Activated CD4-positive, alpha-beta T cell treated with anti-CD3 and anti-CD28 coated beads for 1 hour (primary cell): ENCODE data around the gene APOA1.

Experiments
- DNase-seq: peaks from one replicate; pipeline ENCODE4 v3.0.0-alpha.2; 2020

APOA1 gene

DNA sequence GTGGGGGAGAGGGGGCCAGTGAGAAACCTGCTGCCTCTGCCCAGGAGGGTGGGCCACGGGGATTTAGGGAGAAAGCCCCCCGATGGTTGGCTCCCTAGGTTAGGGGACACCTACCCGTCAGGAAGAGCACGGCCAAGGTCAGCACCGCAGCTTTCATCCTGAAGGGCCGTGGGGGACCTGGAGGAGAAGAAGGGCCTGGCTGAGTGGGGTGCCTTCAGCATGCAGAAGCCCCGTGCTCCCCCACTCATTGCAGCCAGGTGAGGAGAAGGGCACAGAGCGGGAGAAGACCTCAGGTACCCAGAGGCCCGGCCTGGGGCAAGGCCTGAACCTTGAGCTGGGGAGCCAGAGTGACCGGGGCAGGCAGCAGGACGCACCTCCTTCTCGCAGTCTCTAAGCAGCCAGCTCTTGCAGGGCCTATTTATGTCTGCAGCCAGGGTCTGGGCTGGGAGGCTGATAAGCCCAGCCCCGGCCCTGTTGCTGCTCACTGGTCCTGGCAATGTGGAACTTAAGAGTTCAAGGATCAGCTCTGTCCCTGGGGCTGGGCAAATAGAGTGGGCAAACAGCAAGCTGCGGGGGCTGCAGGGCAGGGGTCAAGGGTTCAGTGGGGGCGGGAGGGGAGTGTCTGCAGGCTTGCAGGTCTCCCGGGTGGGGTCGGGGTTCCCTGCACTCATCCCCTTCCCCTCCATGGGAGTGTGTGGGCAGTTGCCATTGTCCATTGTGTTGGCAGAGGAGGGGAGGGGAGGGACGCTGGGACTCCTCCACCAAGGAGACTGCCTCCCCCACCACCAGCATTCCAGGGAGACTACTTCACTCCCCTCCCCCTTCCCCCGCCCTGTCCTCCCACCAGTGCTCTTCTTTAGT lies at the start of gene APOA1:
Gene APOA1, minus strand, starts transcription at position 392 of the 861 bp plus-strand sequence. Its CDS starts 235 bp downstream, at position 157.
- DNase-seq = no peak

DNA sequence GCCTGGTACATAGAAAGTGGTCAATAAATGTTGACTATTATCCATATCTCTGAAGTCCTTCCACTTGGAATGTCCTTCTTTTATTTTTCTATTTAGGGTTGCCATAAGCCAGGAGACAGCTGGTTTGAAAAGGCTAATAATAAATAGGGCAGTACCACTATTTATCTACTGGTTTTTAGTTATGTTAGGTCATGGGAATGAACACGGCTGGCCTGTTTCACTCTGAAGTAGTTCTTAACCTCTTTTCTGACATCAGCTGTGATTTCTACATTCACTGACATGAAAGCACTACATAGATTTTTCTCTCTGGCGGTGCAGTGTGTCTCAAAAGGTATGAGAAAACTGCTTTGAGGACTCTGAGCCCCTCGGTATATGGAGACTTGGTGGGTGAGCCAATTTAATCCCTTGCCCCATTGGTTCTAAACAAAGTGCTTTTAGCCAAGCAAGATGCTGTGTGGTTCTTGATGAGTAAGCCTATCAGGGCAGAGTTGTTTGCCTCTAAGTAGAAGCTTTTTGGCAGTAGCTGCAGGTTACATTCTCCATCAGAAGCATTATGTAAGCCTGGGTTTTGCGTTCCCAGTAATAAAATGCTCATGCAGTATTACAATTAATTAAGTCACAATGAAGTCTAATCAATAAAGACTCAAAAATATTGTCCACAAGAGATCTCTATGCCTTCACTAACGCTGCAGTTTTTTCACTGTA lies 48.7 kb upstream of the APOA1 start:
- DNase-seq = no peak

DNA sequence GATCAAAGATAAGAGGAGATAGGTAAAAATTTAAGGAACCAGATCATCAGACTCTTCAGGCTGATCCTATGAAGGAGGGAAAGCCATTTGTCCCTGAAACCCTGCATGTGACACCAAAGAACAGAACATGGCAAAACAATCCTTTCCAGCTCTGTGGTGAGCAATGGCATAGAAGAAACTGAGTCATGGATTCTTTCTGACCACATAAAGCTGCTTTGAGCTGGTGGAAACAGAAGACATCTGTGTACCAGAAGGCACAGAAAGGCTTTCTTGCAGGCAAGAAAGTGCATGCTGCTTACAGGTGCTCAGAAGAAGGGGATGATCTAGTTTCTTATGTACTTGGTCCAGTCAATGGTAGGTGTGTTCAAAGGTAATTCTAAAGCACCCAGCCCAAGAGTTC lies 45.0 kb upstream of the APOA1 start:
- DNase-seq = no peak

DNA sequence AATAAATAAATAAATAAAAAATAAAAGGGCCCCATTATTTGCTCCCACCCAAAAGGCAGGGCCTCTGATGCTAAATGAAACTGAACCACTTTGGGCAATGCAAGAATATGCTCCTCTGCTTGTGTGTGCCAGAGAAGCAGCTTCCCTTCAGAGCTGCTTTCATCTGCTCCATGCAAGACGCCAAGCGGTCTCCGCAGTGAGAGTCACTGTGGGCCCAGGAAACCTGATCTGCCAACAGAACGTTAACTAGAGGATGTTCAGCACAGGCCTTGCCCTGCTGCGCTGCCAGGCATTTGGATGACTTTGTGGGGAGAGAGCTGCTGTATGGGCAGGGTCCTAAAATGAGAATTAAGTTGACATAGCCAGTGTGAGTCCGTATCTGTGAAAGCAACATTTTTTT lies 43.7 kb upstream of the APOA1 start:
- DNase-seq = no peak

DNA sequence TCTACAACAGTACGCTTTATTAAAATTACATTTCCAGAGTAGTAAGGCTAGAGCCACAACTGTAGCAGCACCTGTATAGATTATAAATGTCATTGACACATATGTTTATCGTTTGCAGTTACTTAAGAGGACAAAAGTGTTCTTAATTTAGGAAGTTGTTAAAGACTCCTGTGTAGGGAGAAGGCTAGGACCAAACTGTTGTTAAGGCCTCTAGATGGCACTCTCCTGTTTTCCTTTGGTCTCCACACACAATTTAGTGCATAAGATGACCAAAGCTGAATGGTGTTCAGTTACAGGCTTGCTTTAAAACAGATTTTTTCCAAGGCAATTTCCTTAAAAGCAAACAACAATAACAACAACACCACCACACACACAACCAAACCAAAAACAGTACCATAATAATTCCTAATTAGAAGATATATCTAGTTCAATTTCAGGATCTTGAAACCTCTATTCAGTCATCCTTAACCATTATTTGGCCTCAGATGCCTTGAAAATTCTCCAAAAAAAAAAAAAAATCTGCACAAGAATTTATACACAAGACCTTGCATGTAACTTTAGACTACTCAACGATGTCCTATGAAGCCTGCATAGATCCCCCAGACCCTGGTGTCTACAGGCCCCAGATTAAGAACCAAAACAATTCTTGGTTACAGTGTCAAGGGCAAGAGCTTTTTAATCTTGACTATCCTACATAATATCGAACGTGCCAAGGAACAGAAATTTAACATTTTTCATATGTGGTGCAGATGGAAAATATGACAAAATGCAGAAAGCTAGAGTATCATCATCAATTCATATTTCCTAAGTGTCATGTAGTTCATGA lies 42.6 kb upstream of the APOA1 start:
- no peak for DNase-seq

DNA sequence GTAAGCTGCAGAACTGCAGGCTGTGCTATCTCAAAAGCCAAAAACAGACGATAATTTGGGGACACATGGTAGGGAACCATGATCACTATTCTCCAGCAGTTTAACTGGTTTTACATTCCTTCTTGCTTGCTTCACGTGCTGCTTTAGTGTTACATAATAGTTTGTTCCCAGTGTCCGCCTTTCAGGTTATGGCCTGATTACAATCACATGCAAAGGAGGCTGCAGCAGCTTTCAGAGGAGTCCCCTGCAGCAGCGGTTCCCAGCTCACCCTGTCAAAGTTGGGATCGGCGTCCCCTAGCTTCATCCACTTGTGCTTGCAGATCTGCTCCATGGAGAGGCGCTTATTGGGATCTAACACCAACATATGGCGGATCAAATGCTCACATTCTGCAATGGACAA lies 39.2 kb upstream of the APOA1 start:
- no peak for DNase-seq

DNA sequence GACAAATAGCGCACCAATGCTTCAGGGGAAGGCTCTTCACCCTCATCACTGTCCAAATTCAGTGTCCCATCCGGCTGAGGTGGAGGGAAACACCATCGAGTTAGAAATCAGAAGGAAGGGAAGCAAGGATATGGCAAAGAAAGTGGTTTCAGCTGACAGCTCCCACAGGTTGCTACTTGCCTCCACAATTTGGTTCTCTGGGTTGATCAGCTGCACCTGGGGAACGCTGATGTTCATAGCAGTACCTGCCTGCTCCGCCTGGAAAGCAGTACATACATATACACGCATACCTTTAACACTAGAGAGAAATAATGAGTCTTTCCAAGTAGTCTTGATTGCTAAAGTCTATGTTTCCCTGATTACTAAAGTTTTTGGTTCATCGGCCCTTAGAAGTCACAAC lies 37.8 kb upstream of the APOA1 start:
- DNase-seq = no peak

DNA sequence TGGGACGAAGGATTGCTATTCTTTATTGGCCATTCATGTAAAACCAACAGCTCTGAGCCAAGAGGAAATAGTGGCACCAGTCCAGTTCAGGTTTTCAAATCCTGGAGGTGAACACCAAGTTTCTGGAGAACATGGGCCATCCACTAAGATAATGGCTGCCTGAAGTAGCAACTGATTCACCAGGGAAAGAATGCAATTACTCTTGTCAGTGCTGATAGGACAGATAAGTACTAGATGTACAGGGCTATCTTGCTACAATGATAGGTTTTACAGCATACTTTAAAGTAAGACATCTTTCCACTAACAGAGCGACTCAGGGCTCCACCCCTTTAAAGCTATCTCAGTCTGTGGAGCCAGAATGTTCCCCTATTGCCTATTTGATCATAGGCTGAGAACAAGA lies 36.8 kb upstream of the APOA1 start:
- DNase-seq = no peak

DNA sequence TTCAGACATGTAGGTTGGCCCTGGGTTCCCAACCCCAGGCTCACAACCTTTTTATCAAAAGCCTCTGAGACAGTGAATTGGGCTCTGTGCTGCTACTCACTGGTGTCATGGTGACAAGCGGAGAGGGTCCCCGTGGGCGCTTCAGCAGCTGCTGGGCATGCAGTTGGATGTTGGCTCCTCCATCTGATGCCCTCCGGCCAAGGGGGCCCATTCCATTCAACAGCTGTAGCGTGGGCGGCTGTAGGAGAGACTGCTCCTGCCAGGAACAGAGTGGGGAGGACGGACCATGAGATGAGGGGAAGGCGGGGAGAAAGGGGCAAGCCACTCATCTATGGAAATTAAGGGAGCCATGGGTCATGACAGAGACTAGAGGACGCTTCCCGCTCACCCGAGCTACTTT lies 36.0 kb upstream of the APOA1 start:
- DNase-seq = no peak

DNA sequence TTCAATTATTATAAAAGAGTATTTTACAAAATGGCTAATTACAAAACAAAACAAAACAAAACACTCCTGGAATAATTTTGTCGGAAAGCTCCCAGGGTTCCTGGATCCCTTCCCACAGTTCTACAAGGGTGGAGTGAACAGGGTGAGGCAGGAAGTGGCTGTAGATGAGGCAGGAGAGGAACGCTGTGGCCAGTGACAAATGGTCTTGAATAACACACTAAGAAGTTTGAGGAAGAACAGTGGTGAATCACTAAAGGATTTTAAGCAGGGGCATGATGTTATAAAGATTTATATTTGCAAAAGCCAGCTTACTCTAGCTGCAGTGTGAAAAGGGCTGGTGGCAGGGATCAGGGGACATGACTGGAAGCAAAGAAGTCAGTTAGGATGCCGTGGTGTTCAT lies 33.8 kb upstream of the APOA1 start:
- no peak for DNase-seq

DNA sequence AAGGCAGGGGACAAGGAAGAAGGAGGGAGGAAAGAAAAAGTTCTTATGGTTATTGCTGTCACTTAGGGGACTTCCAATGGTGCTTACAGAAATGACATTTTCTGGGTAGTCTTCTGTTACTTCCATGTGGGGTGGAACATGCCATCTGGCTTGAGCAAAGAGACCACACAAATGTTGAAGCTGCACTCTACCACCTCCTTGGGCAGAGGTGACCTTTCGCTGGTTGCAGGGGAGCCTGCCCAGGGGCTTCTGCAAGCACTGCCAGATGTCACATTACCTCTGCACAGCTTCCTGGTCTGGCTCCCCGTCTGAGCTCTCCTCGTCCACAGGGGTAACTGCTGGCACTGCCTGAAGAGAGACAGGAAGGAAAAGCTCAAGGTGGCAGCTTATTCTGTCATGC lies 32.6 kb upstream of the APOA1 start:
- no peak for DNase-seq

DNA sequence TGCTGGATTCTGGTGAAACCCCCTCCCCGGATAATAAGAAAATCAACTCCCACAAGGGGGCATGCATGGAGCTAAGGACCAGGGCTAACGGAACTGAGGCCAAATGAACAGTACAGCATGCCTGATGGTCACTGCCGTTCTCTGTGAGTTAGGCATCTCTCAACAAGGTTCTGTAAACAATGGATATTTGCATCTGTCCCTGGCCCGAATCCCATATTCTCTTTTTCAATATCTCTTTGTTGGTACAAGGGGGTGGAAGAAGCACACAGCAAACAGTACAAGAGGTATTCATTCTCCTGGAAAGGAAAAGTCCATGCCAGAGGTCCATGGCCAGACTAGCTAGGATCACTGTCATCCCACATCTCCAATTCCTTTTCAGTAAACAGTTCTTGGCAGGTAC lies 32.2 kb upstream of the APOA1 start:
- DNase-seq = no peak

DNA sequence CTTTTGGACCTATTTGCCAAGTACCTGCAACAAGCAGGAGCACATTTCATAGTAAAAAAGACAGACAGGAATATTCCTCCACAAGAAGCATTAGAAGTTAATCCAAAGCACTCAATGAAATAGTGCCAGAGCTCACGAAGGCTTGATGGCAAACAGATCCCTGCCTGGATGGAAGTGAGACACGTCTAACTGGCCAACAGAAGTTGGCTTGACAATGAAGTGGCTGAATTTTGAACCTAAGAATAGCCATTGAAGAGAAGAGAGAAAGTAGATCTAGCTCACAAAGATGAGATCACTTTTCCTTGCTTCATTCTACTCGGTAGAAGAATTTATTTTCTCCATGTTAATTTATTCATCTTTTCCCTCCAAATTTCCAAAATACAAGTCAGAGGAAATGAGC lies 30.6 kb upstream of the APOA1 start:
- DNase-seq = no peak

DNA sequence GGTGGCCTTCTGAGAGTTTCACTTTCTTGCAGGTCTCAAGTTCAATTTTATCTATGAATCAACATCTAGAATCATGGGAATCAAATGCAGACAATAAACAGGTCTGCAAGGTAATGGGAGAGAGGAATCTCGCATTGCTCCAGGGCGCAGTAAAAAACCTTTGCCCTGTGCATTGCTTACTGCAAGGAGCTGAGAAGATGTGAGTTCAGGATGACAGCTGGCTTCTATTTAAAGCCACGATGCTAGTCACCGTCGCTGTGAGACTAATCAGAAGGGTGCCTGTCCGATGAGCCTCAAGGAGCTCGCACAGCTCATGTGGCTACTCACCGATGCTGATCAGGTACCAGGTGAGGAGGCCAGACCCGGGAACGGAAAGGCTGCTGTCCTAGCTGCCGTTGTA lies 30.2 kb upstream of the APOA1 start:
- DNase-seq = no peak

DNA sequence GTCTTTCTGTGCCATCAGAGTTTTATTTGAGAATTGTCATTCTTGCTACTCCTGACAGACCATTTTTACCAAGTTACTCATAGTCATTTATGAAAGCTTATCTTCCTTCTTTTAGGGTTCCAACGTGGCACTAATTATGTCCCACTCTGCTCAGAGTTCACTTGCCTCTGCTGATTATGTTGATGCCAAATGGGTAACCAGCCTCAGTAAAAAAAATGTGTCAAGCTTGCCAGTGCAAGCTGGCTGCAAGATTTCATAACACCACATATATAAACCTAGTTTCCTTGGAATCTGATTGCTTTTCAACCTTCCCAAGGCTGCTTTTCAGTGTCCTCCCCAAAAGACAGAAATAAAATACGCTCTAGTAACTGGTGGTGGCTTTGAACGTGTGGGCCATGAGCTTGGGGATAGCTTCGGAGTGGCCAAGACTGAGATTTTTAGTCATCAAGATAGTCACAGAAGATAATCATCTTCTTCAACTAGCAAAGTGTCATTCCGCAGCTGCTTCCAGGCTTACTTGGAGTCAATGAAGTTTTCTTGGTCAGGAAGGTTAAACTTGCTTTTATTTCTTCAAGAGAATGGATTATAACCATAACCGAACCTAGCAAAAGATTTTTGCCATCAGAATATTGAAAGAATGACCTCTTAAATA lies 29.5 kb upstream of the APOA1 start:
- no peak for DNase-seq

DNA sequence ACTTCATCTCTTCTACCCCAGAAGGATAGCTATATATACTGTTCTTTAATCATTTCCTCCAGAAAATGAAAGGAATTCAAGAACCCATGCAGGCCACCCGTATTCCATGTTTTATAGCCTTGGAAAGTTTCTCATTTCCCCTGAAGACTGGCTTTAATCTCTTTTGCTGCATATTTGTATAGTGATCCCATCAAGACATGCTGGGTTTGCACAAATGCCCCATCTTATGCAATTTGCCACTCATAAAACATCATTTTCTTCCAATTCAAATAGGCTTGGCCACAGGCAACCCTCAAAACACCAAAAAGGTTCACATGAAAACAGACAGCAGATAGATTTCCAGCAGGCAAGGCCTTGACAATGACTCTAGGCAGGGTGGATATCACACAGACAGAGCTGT lies 28.3 kb upstream of the APOA1 start:
- no peak for DNase-seq

DNA sequence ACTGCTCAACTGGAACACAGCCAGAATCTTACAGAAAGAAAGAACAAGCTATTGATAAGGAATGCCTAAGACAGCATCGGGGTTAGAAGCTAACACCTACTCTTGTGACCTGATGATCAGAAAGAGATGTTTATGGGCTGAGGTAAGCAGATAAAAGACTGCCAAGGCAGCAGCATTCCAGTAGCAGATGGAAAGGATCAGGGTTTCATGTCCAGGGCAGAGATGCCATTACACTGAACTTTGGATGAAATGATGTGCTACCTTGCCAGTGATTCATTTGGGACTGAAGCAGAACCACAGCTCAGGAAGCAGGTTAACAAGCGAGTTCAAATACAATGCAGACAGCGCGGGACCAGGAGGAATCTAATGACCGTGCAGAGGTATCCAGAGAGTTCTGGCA lies 27.1 kb upstream of the APOA1 start:
- no peak for DNase-seq

DNA sequence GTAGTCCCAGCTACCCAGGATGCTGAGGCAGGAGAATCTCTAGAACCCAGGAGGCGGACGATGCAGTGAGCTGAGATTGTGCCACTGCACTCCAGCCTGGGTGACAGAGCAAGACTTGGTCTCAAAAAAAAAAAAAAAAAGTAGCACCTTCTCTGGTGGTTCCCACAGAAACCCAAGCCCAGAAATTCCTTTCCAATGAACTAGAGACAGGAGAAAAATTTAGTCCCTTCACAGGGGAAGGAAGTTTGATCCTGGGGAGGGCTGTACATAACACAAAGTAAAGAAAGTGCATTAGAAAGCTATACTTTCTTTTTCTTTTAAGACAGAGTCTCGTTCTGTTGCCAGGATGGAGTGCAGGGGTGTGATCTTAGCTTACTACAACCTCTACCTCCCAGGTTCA lies 25.5 kb upstream of the APOA1 start:
- DNase-seq = no peak

DNA sequence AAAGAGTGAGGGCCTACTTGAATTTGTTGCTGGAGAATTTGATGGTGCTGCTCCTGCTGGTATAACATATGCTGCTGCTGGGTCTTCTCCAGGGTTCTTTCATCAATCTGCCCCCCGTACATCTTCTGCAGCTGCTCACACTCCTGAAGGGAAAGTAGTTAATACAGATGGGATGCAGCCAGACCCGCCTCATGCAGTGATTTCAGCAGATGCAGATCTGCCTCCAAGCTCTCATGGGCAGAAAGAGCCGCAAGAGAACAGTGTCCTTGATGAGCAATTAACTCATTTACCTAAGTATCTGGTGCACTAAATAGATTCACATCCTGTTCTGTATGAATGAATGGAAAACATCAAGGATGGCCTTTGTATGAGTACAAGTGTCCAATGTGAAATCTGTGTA lies 24.8 kb upstream of the APOA1 start:
- no peak for DNase-seq

DNA sequence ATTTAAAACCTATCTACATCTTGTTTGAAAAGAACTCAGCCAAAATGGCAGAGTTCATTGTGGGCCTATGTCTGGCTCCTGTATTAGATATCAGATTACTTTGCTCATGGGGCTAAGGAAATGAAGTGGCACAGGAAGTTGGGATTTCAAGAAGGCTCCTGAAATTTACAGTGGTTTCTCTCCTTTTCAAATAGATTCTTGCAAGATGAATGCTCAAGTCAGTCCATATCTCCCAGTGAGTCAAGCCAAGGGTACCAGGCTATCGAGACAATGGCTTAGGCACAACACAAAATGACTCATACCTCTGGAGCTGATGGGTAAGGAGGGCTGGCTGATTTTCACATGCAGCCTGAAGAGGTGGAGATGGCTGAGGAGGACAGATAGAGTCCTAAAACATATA lies 24.1 kb upstream of the APOA1 start:
- no peak for DNase-seq

DNA sequence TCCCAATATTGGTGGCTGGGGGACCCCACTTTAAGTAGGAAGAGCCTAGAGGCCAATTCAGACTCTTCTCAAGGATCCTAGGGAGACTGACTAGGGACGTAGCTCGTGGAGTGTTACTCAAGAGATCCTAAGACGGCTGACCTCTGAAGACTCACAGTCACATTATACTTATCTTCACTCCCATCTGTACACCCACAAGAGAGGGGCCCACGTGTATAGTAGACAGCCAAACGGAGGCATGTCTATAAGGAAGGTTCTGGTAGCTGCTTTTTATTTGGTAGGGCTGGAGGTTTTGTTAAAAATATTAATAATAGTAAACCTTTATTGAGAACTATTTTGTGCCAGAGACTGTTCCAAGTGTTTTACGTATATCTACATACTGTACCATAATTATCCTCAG lies 22.9 kb upstream of the APOA1 start:
- DNase-seq = no peak

DNA sequence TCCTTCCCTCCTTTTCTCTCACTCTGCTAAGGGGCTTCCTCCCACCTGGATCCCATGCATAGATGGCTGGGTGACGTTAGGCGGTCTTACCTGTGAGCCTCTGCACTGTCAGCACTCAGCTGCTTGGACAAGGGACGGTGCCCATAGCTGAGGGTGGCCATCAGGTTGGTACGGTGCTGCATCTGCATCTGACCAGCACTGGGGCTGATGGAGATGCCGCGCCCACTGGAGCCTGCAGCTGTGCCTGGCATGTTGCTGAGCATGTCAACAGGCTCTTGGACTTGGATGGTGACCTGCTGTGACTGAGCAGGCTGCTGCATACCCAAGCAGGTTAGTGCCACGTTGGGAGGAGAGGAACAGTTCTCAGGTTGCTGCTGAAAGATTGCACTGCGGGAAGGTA lies 21.8 kb upstream of the APOA1 start:
- no peak for DNase-seq

DNA sequence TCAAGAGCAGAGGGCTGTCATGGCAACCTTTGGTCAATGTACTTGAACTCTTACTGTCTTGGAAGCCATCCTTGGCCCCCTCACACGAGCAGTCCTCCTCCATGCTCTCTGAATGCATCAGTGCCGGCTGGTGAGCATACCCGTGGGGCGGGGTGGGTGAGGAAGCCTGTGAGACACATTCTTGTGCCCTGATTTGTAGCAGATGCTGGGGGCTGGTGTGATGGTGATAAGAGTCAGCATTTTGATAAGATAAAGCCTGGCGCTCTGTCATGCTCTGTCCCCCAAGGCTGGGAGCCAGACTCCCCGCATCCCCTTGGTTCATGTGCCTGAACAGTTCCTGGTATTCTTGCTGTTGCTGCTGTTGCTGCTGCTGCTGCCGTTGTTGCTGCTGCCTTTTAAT lies 20.5 kb upstream of the APOA1 start:
- DNase-seq = no peak
